ENCODE results near the gene EIF5A2.
A peak's percentile ranks its signal among the peaks of the same experiment; 100 is the strongest.
"Not testable (repeated sequence)": the region's sequence is repeated elsewhere in the genome, so short reads cannot be mapped to it uniquely, and the experiment has no call there.

Gene EIF5A2

DNA sequence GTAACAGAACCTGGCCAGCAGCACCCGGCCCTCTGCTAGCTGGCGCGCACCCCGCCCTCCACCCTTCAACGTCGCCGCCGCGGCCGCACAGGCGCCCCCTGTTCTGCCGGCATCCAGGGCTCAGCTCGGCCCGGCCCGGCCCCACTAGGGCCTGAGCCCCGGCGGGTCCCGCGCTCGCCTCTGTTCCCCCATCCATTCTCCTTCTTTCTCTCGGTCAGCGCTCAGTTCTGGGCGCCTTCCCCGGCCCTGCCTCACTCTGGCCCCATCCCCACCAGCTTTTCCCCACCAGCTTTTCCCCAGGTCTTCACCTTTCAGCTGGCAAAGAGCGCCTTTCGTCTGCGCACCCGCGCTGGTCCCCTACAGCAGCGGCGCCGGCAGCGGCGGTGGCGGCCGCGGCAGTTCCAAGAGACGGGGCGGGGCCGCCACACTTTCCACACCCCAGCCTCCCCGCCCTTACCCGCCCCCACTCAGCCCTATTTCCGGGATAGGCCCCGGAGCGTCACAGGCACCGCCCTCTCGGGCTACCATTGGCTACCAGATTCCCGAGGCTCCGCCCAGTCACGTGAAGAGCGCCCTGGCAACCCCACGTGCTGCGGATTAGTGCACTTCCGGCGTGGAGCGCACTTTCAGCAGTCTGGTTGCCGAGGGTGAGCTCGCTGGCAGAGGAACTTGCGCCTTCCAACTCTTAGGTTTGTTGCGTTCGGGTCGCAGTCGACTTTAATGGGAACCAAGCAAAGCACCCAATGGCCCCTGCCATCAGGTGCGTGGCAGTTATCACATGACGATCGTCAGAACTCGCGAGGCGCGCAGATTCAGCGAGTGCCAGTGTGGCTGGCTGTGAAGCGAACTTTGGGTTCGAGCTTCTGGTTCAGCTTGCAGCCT, at the start of gene EIF5A2:
EIF5A2 (minus strand) TSS at position 403 of the 882 bp plus-strand sequence. CDS start 831 bp downstream, outside the sequence.
- peak; percentile 91 for DNase-seq

DNA sequence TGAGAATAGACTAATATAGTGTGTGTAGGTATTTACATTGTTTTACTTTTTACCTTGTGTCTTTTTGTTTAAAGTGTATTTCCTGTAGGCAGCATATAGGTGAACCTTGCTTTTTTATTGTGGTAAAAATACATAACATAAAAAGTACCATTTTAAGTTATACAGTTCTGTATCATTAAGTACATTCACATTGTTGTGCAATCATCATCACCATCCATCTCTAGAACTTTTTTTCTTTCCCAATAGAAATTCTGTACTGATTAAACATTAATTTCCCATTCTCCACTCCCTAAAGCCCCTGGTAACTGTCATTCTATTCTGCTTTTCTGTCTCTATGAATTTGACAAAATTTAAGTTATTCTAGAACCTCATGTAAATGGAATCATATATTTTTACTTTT, 48.2 kb upstream of the EIF5A2 start:
- DNase-seq, result no peak

DNA sequence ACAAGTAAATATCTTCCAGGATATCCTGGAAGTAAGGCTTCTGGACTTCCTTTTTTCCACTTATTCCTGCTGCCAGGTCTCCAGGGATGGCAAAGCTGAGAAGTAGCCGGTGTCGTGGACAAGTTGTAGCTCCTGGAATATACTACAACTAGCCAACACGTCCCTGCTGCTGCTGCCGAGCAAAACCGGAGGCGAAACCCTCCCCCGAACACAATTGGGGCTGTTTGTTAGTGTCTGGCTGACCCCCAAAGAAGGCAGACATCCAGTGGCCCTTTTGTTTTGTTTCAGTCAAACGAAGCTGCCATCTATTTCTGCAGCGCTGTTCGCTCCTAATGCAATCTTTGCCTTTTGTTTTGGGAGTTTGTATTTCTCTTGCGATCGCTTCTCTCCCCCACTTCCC, 45.3 kb upstream of the EIF5A2 start:
- DNase-seq, result no peak

DNA sequence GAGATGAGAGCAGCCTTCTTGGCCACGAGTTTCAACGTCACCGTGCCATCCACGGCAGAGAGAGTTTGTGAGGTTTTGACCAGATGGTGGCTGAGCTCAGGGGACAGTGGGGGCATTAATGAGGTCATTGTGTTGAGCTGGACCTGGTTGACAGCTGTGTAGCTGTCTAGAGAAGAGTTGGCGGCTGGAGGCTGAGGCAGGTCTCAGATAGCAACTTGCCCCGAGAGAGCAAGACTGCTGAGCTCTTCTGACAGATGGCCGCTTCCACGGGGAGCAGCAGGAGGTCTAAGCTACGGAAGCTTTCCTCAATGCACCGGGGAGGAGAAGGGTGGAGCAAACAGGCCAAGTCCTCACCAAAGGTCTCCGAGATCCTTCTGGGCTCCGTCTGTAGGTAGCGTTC, 44.8 kb upstream of the EIF5A2 start:
- no peak for DNase-seq

DNA sequence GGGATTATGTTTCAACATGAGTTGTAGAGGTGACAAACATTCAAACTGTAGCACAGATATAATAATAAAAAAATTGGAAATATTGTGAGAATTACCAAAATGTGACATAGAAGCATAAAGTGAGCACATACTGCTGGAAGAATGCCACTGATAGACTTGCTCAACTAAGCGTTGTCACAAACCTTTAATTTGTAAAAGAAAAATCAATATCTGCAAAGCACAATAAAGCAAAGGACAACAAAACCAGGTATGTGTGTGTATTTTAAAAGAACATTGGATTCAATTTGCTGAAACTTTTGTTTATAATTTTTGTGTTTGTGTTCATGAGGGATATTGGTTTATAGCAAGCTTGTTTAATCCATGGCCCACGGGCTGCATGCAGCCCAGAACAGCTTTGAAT, 40.8 kb upstream of the EIF5A2 start:
- no peak for DNase-seq

DNA sequence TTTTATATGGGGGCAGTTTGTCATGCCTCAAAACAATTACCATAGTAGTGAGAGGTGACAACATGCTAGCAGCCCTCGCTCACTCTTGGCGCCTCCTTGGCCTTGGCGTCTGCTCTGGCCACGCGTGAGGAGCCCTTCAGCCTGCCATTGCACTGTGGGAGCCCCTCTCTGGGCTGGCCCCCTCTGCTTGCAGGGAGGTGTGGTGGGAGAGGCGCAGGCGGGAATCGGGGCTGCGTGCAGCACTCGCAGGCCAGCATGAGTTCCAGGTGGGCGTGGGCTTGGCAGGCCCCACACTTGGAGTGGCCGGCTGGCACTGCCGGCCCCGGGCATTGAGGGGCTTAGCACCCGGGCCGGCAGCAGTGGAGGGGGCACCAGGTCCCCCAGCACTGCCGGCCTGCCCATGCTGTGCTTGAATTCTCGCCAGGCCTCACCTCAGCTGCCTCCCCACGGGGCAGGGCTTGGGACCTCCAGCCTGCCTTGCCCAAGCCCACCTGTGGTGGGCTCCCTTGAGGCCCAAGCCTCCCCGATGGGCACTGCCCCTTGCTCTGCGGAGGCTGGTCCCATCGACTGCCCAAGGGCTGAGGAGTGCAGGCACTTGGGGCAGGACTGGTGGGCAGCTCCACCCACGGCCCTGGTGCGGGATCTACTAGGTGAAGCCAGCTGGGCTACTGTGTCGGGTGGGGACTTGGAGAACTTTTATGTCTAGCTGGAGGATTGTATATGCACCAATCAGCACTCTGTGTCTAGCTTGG, 38.8 kb upstream of the EIF5A2 start:
- no peak for DNase-seq

DNA sequence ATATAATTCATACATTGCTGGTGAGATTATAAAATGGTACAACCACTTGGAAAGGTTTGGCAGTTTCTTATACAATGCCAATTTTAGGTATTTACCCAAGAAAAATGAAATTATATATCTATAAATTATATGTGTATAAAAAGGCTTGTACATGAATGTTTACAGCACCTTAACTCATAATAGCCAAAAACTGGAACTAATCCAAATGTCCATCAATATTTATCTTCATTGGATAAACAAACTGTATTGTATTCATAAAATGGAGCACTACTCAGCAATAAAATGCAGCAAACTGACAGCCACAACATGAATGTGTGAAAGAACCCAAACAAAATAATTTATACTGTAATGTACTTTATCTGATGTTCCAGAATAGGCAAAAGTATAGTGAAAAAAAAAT, 33.6 kb upstream of the EIF5A2 start:
- no peak for DNase-seq

DNA sequence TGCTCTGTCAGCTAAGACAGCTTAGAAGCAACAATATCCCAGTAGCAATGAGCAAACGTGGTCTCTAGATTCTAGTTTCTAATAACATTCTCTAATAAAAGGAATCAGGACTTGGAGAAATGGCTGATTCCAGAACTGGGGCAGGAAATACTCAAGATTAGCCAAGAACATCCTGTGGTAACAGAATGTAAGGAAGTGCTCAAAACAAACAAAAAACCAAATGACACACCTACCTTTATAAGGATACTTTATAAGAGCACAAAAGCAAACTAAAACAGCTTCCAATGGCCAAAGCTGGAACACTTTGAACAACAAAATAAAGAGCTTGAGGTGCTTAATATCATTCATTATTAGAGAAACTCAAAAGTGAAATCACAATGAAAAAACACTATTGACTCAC, 33.1 kb upstream of the EIF5A2 start:
- DNase-seq, result no peak

DNA sequence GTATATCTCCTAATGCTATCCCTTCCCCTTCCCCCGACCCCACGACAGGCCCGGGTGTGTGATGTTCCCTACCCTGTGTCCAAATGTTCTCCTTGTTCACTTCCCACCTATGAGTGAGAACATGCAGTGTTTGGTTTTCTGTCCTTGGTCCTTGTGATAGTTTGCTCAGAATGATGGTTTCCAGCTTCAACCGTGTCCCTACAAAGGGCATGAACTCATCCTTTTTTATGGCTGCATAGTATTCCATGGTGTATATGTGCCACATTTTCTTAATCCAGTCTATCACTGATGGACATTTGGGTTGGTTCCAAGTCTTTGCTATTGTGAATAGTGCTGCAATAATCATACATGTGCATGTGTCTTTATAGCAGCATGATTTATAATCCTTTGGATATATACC, 24.6 kb upstream of the EIF5A2 start:
- DNase-seq, result not testable (repeated sequence)

DNA sequence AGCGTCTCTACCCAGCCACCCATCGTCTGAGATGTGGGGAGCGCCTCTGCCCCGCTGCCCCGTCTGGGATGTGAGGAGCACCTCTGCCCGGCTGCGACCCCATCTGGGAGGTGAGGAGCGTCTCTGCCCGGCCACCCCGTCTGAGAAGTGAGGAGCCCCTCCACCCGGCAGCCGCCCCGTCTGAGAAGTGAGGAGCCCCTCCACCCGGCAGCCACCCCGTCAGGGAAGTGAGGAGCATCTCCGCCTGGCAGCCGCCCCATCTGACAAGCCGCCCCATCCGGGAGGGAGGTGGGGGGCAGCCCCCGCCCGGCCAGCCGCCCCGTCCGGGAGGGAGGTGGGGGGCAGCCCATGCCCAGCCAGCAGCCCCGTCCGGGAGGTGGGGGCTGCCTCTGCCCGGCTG, 15.1 kb upstream of the EIF5A2 start:
- not testable (repeated sequence) for DNase-seq

DNA sequence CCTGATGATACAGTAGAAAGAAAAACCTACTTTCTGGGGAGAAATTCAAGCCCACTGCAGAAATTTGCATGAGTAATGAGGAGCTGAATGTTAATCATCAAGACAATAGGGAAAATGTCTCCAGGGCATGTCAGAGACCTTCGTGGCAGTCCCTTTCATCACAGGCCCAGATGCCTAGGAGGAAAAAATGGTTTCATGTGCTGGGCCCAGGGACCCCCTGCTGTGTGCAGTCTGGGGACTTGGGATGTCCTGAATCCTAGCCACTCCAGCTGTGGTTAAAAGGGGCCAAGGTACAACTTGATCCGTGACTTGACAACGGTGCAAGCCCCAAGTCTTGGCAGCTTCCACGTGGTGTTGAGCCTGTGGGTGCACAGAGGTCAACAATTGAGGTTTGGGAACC, 10.3 kb upstream of the EIF5A2 start:
- no peak for DNase-seq

DNA sequence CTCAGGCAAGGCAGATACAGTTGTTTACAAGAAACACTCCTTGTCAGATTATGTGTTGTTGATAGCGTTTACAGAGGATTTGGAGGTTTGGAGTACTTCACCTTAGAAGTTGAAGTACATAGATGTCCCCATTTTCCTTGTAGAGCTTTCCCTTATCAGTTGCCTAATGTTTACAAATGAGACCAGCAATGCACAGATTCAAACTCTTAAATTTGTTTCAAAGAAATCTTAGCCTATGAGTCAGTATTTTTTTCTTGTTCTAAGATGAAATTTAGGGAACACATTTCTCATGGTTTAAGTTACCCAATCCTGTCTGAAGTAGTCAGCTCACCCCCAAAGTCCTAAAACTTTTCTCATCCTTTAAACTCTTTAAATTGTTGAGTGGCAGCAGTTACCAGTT, 6.3 kb upstream of the EIF5A2 start:
- DNase-seq, result no peak

DNA sequence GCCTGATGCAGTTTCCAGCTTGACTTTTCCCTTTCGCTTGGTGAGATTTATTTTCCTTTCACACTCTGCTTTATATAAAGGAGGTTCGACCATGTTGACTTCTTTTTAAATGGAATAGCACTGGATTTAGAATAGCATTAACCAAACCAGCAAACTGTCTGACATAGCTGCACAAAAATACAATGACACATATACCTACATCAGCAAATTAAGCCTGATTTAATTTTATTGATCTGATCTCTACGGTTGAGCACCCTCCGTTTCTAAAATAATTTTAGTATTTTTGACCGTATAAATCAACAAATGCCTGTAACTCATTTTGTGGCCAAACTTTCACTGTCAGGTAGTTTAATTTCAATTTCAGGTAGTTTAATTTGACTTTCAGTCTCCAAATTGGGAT, 5.8 kb upstream of the EIF5A2 start:
- DNase-seq, result no peak

DNA sequence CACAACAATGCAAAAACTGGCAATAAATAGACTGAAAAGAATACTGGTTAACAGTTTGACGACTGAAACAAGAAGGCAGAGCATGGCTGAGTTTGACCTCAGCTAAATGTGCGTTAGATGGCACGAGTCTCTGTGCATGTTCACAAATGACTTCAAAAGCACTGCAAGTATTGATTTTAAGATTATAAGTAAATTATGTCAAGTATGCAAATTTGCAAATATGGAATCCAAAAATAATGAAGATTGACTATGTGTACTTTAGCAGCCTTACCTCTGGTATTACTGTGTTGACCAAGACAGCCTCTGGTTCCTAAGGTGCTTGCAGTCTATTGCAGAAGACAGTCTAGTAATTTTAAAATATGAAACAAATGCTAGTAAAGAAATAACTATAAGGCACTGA, 2.6 kb upstream of the EIF5A2 start:
- no peak for DNase-seq

DNA sequence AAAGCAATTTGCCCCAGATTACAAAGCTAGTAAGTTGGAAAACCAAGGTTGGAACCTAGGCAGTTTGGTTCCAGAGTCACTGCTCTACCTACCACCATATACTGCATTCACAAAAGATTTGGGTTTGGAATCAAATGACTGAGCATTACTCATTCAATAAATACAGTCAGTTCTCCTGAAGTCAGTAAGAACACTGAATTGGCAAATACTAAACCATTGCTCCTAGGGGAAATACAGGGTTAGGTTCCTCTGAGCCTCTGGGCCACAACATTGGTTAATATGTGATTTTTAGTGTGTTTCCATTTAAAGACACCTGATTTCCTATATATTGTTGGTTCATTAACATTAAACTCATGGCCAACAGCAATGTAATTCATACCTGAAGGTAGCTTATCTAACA, 2.1 kb upstream of the EIF5A2 start:
- no peak for DNase-seq

DNA sequence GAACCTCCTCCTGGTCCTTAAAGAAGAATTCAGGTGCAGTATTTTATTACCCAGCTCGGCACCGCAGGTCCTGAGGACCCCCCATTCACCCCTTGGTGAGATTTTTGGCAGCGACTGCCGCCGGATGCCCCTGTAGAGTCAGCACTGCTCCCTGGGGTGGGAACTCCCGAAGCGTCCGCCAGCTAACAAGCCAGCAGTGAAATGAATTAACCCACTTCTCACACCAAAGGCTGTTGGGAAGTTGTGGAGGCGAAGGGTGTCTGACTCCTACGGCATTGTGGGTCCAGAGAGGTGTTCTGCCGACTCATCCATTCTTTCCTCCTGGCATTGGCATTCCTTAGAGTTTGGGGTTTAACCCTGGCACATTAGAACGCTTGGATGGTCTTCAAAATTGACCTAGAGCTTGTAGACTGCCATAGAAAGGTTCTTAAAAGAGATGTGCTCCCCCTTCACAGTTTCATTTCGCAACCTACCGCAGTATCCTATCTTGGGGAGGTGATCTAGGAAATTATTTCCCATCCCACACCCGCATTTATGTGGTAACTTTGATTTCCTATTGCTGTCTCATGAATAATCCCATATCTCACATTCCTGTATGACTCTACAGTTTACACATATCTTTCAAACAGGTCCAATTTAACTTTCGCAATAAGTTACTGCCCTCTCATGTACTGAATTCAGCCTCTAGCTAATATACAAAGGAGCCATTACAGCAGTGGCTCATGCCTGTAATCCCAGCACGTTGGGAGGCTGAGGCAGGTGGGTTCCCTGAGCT, 879 bp upstream of the EIF5A2 start:
- no peak for DNase-seq

DNA sequence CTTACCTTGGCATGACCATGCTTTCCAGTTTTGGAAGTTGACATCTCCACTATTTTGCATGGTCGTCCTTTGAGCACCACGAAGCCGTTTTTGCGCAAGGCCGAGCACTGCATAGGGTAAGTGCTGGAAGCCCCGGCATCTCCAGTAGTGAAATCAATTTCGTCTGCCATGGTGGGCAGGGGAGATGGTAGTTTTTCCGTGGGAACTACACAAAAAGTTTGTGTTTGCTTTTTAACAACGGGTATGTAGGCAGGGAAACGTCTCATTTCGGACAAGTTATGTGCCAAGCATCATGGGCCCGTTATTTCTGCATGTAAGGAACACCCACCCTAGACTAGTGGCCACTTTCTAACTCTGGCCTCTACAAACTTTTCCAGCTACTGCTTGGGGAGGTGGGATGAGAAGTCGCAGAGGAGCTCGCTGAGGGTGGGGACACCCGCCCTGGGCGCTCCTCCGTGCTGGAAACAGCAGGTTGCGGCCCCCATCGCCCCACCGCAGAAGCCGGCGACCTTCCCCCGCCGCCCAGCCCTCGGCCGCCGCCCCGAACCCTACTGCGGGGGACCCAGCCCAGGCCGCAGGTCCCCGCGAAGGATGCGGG, 701 bp downstream of the EIF5A2 start:
- DNase-seq, result no peak

DNA sequence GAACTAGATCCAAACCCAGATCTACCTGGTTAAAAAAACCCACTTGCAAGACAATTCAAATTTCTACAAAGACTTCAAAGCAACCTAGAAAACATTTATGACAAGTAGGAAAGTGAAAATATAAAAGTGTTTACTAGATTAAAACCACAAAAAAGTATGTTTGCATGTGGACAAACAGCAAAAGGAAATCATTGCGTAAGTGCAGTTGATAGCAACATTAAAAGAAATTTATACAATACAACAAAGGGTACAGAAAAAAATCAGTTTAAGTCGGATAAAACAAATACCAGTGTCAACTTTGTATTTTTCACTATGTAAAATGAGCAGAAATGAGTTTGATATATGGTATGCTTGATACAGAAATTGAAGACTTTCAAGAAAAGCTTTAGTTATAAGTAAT, 2.6 kb downstream of the EIF5A2 start:
- DNase-seq, result no peak

DNA sequence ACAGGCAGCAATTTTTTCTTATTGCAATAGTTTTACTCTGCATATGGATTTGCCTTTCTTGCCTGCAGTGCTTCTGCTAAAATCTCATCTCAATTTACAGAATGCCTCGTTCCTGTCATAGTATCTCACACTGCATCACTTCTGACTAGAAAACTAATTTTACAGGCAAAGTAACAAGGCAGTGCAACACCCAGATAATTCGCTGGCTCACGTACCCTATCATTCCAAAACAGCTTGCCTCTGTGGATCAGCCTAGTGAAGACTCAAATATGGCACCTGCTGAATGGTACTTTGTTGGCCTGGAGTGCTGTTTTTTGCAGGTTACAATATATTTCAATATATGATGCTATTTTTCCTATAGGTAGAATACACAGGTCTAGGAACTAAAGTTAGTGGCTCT, 5.3 kb downstream of the EIF5A2 start:
- DNase-seq, result no peak

DNA sequence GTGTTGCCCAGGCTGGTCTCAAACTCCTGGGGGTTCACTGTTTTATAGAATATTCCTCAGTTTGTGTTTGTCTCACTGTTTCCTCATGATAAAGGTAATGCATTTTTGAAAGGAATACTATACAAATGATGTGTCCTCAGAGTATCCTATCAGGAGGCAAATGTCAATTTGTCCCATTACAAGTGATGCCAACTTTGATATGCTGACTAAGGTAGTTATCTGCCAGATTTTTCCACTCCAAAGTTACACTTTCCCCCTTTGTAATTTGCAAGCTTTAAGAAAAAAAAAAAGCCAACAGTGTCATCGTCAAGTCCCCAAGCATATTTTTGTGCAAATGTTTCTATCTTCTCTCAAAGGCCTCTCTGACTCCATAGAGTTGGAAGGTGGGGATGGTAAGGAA, 9.0 kb downstream of the EIF5A2 start:
- DNase-seq, result no peak

DNA sequence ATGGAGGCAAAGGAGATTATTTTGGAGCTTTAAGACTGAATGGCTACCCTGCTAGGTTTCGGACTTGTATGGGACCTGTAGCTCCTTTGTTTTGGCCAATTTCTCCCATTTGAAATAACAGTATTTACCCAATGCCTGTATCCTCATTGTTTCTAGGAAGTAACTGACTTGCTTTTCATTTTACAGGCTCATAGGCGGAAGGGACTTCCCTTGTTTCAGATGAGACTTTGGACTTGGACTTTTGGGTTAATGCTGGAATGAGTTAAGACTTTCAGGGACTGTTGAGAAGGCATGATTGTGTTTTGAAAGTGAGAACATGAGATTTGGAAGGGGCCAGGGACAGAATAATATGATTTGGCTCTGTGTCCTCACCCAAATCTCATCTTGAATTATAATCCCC, 10.5 kb downstream of the EIF5A2 start:
- DNase-seq, result no peak

DNA sequence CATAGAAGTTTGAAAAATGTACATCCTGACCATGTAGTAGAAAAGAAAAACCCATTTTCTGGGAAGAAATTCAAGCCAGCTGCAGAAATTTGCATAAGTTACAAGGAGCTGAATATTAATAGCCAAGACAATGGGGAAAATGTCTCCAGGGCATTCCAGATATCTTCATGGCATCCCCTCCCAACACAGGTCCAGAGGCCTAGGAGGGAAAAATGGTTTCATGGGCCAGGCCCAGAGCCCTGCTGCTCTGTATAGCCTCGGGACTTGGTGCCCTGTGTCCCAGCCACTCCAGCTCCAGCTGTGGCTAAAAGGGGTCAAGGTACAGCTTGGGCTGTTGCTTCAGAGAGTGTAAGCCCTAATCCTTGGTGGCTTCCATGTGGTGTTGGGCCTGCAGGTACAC, 11.2 kb downstream of the EIF5A2 start:
- DNase-seq, result not testable (repeated sequence)

DNA sequence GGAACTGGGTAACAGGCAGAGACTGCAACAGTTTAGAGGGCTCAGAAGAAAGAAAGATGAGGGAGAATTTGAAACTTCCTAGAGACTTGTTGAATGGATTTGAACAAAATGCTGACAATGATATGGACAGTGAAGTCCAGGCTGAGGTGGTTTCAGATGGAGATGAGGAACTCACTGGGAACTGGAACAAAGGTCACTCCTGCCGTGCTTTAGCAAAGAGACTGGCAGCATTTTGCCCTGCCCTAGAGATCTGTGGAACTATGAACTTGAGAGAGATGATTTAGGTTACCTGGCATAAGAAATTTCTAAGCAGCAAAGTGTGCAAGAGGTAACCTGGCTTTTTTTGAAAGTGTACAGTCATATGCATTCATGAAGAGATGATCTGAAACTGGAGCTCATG, 11.7 kb downstream of the EIF5A2 start:
- DNase-seq, result no peak
